ENCODE data around the gene CRHR2. TPM values are rescaled to one million over a fixed set of nuclear protein-coding genes. Genes with fewer than 3 reads are reported as not detected.

Gene CRHR2
- not detected for total RNA-seq

GRCh38 chr7:30682212-30683083 is at the start of gene CRHR2:
CRHR2 (minus strand) TSS chr7:30682456; CDS start chr7:30682280, 176 bp downstream.

Other genes starting within 250 kb of the CRHR2 start
- 10 to 100 TPM in 1 of 2 donors, 1 to 10 TPM in 1; 9.6 to 13.0 TPM for gene NOD1, start 203.7 kb downstream of the CRHR2 start, total RNA-seq
- gene GGCT, start 177.6 kb downstream of the CRHR2 start, total RNA-seq = 10 to 100 TPM; 28.2 to 45.6 TPM
- gene GARS1, start 87.6 kb downstream of the CRHR2 start, total RNA-seq = 100 to 1,000 TPM in 1 of 2 donors, 10 to 100 TPM in 1; 93.6 to 137 TPM
- not detected for gene INMT, start 69.7 kb upstream of the CRHR2 start, total RNA-seq
- gene MINDY4, start 89.0 kb upstream of the CRHR2 start, total RNA-seq = 1 to 10 TPM; 3.1 to 3.3 TPM
- gene AQP1, start 229.4 kb upstream of the CRHR2 start, total RNA-seq = under 1 TPM in 1 of 2 donors, not detected in 1; under 0.01 TPM